Measurements from ENCODE around the gene DLG2.

DNA sequence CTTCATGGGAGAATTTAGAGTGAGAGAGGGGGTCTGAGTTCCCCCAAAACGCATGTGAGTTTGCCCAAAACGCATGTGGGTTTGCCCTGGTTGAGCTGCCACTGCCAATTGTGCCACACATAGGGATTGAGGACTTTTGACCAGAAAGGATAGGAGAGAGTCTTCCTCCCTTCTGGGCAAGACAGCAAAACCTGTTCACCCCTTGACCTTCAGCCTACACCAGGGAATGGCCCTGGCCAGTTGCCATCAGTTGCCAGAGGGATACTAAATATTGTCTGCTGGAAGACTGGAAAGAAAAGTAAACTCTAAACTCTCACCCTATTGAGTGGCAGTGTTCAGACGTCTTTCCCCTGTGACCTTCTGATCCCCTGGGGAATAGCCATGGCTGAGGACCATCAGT is 363.8 kb downstream of the DLG2 start:
- TF ChIP-seq, protein P1, sequence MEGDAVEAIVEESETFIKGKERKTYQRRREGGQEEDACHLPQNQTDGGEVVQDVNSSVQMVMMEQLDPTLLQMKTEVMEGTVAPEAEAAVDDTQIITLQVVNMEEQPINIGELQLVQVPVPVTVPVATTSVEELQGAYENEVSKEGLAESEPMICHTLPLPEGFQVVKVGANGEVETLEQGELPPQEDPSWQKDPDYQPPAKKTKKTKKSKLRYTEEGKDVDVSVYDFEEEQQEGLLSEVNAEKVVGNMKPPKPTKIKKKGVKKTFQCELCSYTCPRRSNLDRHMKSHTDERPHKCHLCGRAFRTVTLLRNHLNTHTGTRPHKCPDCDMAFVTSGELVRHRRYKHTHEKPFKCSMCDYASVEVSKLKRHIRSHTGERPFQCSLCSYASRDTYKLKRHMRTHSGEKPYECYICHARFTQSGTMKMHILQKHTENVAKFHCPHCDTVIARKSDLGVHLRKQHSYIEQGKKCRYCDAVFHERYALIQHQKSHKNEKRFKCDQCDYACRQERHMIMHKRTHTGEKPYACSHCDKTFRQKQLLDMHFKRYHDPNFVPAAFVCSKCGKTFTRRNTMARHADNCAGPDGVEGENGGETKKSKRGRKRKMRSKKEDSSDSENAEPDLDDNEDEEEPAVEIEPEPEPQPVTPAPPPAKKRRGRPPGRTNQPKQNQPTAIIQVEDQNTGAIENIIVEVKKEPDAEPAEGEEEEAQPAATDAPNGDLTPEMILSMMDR (IDR thresholded peaks at IDR 0.05; ENCODE audit: low read length), result no peak
- TF ChIP-seq EZH2phosphoT487 (IDR thresholded peaks at IDR 0.05; ENCODE audit: low read length), result no peak

Measured in MM.1S (cell line).